Caco-2 (cell line): ENCODE results near the gene OR2W3. TPM values are rescaled to one million over a fixed set of nuclear protein-coding genes. Genes with fewer than 3 reads are reported as not detected.

Source experiments
- BruUV-seq: library from RNA; stranded (reverse); fragments of 400-500 nt; replicated peaks from 2 replicates; lab custom pipeline; 2021; lab: Mats Ljungman, UMichigan
- CTCF ChIA-PET: fragments of 300-600 bp; sonication (Branson Sonifier 250); formaldehyde crosslinking; loops from one replicate; lab custom pipeline; 2022; ENCODE audit warnings: antibody characterized with exemption; lab: Charles Lee
- POLR2A ChIA-PET: fragments of 300-600 bp; sonication (Branson Sonifier 250); formaldehyde crosslinking; loops from one replicate; lab custom pipeline; 2022; ENCODE audit warnings: antibody characterized with exemption; lab: Charles Lee
- DNase-seq, 2 experiments: peaks; one replicate each; pipeline versions ENCODE4 v3.0.0 to v3.0.0-alpha.2; 2020 to 2022
- H3K27me3 ChIP-seq: replicated peaks from 2 replicates; pipeline ENCODE4 v1.6.0; 2011; ENCODE audit warnings: low read length; ENCODE audit not compliant: control insufficient read depth, insufficient read depth
- H3K36me3 ChIP-seq: 2 replicates; pipeline ENCODE4 v1.5.1; 2011; ENCODE audit warnings: low read length; ENCODE audit not compliant: control insufficient read depth, insufficient read depth
- H3K4me1 ChIP-seq: fragments of 250-450 bp; sonication (Bioruptor Pico); 2 replicates; pipeline ENCODE4 v1.5.1; 2020; ENCODE audit warnings: mild to moderate bottlenecking
- H3K4me3 ChIP-seq: 2 replicates; pipeline ENCODE4 v1.5.1; 2011; ENCODE audit warnings: low read depth, mild to moderate bottlenecking, control low read depth, low read length
- H3K9me3 ChIP-seq: fragments of 250-450 bp; sonication (Bioruptor Pico); 2 replicates; pipeline ENCODE4 v1.5.1; 2020; ENCODE audit warnings: mild to moderate bottlenecking, moderate library complexity
- H3K27ac Mint-ChIP-seq: one replicate; pipeline ENCODE4 v1.8.0; 2022; ENCODE audit warnings: mixed read lengths; ENCODE audit not compliant: unreplicated experiment
- H3K27me3 Mint-ChIP-seq: one replicate; pipeline ENCODE4 v1.8.0; 2022; ENCODE audit warnings: mixed read lengths; ENCODE audit not compliant: insufficient read depth, unreplicated experiment
- H3K36me3 Mint-ChIP-seq: one replicate; pipeline ENCODE4 v1.8.0; 2022; ENCODE audit warnings: mild to moderate bottlenecking, mixed read lengths; ENCODE audit not compliant: insufficient read depth, unreplicated experiment
- H3K4me1 Mint-ChIP-seq: one replicate; pipeline ENCODE4 v1.8.0; 2022; ENCODE audit warnings: low read depth, mixed read lengths; ENCODE audit not compliant: unreplicated experiment
- H3K4me3 Mint-ChIP-seq: one replicate; pipeline ENCODE4 v1.8.0; 2022; ENCODE audit warnings: mild to moderate bottlenecking, moderate library complexity, mixed read lengths; ENCODE audit not compliant: unreplicated experiment
- H3K9me3 Mint-ChIP-seq: one replicate; pipeline ENCODE4 v1.8.0; 2022; ENCODE audit warnings: mixed read lengths; ENCODE audit not compliant: unreplicated experiment
- CTCF ChIP-seq, 2 experiments: fragments of 200-600 bp in 1 of 2; IDR thresholded peaks; 1 replicate in 1 of 2; 2 replicates in 1 of 2; pipeline versions ENCODE4 v1.5.1 to v1.8.0; 2011 to 2022; ENCODE audit warnings: antibody characterized with exemption in 1 of 2, control low read depth in 1 of 2, inconsistent platforms in 1 of 2, low read depth in 1 of 2, low read length in 1 of 2, mild to moderate bottlenecking in 1 of 2, moderate library complexity in 1 of 2; ENCODE audit not compliant: insufficient read depth in 1 of 2, severe bottlenecking in 1 of 2, unreplicated experiment in 1 of 2
- intact Hi-C: fragments of 100-400 bp; cut with micrococcal nuclease; formaldehyde crosslinking; loops from one replicate; pipeline ENCODE4 v1.10.0; 2022; ENCODE audit not compliant: unreplicated experiment
- total RNA-seq: library from RNA; stranded (reverse); gene quantifications from 2 replicates; pipeline ENCODE4 v1.2.3, GENCODE V29; 2022

Gene OR2W3
- total RNA-seq, 1 experiment from 2014 or later: not detected

GRCh38 chr1:247864644-247865043 is 30.7 kb upstream of the OR2W3 start:
- H3K9me3 Mint-ChIP-seq: peaks cover 4% of the 10 kb centered on the region
- DNase-seq: no peak
- TF ChIP-seq CTCF (IDR thresholded peaks at IDR 0.05; ENCODE audit: insufficient read depth in 1 of 2, low read depth in 1 of 2, low read length in 1 of 2, severe bottlenecking in 1 of 2, unreplicated experiment in 1 of 2): no peak
- H3K27me3 Mint-ChIP-seq: peaks cover 6% of the 10 kb centered on the region
- H3K4me3 ChIP-seq: no peak overlapping the region
- H3K27ac Mint-ChIP-seq: no peak overlapping the region
- H3K4me1 Mint-ChIP-seq: no peaks in the 10 kb centered on the region
- CTCF ChIA-PET: no interaction called here
- H3K4me1 ChIP-seq: no peaks in the 10 kb centered on the region
- no TSS peak for BruUV-seq
- H3K27me3 ChIP-seq: no peaks in the 10 kb centered on the region
- POLR2A ChIA-PET: no interaction called here
- no peaks in the 10 kb centered on the region for H3K36me3 Mint-ChIP-seq
- H3K36me3 ChIP-seq: no peaks in the 10 kb centered on the region
- intact Hi-C loops: no loop called here
- H3K9me3 ChIP-seq: no peaks in the 10 kb centered on the region
- H3K4me3 Mint-ChIP-seq: no peak overlapping the region

- H3K4me3 Mint-ChIP-seq: no peak overlapping the region
- Histone ChIP-seq H3K9me3 (no peaks in the 10 kb centered on the region), H3K4me1 (no peaks in the 10 kb centered on the region), H3K36me3 (no peaks in the 10 kb centered on the region), H3K27me3 (no peaks in the 10 kb centered on the region), H3K4me3 (no peak overlapping the region)
- H3K27me3 Mint-ChIP-seq: peaks cover 6% of the 10 kb centered on the region
- H3K27ac Mint-ChIP-seq: no peak overlapping the region
- intact Hi-C loops: no loop called here
- no peak for DNase-seq
- no peaks in the 10 kb centered on the region for H3K36me3 Mint-ChIP-seq
- H3K9me3 Mint-ChIP-seq: peaks cover 9% of the 10 kb centered on the region
- H3K4me1 Mint-ChIP-seq: no peaks in the 10 kb centered on the region
- ChIA-PET CTCF (no interaction called here), POLR2A (no interaction called here)
- BruUV-seq: no TSS peak
- no peak for TF ChIP-seq CTCF (IDR thresholded peaks at IDR 0.05; ENCODE audit: insufficient read depth in 1 of 2, low read depth in 1 of 2, low read length in 1 of 2, severe bottlenecking in 1 of 2, unreplicated experiment in 1 of 2)
Observed at GRCh38 chr1:247865416-247865815, 30.0 kb upstream of the OR2W3 start.

GRCh38 chr1:247883346-247883745 is 12.0 kb upstream of the OR2W3 start:
- no peaks in the 10 kb centered on the region for H3K27me3 ChIP-seq
- ChIA-PET POLR2A (no interaction called here), CTCF (no interaction called here)
- no TSS peak for BruUV-seq
- Mint-ChIP-seq H3K36me3 (no peaks in the 10 kb centered on the region), H3K27ac (no peak overlapping the region), H3K9me3 (peaks cover 4% of the 10 kb centered on the region), H3K4me1 (no peaks in the 10 kb centered on the region), H3K4me3 (no peak overlapping the region), H3K27me3 (peaks cover 3% of the 10 kb centered on the region)
- H3K4me1 ChIP-seq: no peaks in the 10 kb centered on the region
- H3K4me3 ChIP-seq: no peak overlapping the region
- intact Hi-C loops: no loop called here
- no peaks in the 10 kb centered on the region for H3K9me3 ChIP-seq
- H3K36me3 ChIP-seq: no peaks in the 10 kb centered on the region
- no peak for DNase-seq
- no peak for TF ChIP-seq CTCF (IDR thresholded peaks at IDR 0.05; ENCODE audit: insufficient read depth in 1 of 2, low read depth in 1 of 2, low read length in 1 of 2, severe bottlenecking in 1 of 2, unreplicated experiment in 1 of 2)
